T-helper 1 cell treated with Interleukin-12 subunit alpha and Interleukin-12 subunit beta and Interleukin-4 antibody, amounts not matched to agents 30 μg/mL and 1 μg/mL, for 36 hours (primary cell): ENCODE measurements around the gene KCNE2.
"Not testable (repeated sequence)": the region's sequence is repeated elsewhere in the genome, so short reads cannot be mapped to it uniquely, and the experiment has no call there.

Source experiments
- H3K27ac Mint-ChIP-seq: one replicate; pipeline ENCODE4 v1.8.0; 2021; ENCODE audit warnings: mild to moderate bottlenecking, mixed read lengths
- H3K27me3 Mint-ChIP-seq: one replicate; pipeline ENCODE4 v1.8.0; 2021; ENCODE audit warnings: low read depth, mixed read lengths
- H3K36me3 Mint-ChIP-seq: one replicate; pipeline ENCODE4 v1.8.0; 2021; ENCODE audit warnings: low read depth, mixed read lengths
- H3K4me1 Mint-ChIP-seq: one replicate; pipeline ENCODE4 v1.8.0; 2021; ENCODE audit warnings: low read depth, mixed read lengths
- H3K4me3 Mint-ChIP-seq: one replicate; pipeline ENCODE4 v1.8.0; 2021; ENCODE audit warnings: mild to moderate bottlenecking, moderate library complexity, mixed read lengths
- H3K9me3 Mint-ChIP-seq: one replicate; pipeline ENCODE4 v1.8.0; 2021; ENCODE audit warnings: mixed read lengths

The KCNE2 gene

GRCh38 chr21:34406676-34407075 is 42.9 kb downstream of the KCNE2 start:
- not testable (repeated sequence) for H3K36me3 Mint-ChIP-seq, H3K4me1 Mint-ChIP-seq, H3K9me3 Mint-ChIP-seq, H3K4me3 Mint-ChIP-seq, H3K27me3 Mint-ChIP-seq, H3K27ac Mint-ChIP-seq

GRCh38 chr21:34407294-34407693 is 43.5 kb downstream of the KCNE2 start:
- H3K27ac Mint-ChIP-seq, H3K4me1 Mint-ChIP-seq, H3K9me3 Mint-ChIP-seq, H3K36me3 Mint-ChIP-seq, H3K27me3 Mint-ChIP-seq, H3K4me3 Mint-ChIP-seq: not testable (repeated sequence)

GRCh38 chr21:34417448-34418077 is 53.8 kb downstream of the KCNE2 start:
- not testable (repeated sequence) for H3K4me3 Mint-ChIP-seq, H3K36me3 Mint-ChIP-seq, H3K27ac Mint-ChIP-seq, H3K4me1 Mint-ChIP-seq, H3K9me3 Mint-ChIP-seq, H3K27me3 Mint-ChIP-seq
